Stomach smooth muscle (tissue), 2 donors: ENCODE measurements around the gene HIGD1C.
A peak's percentile ranks its signal among the peaks of the same experiment; 100 is the strongest.

Experiments used
- H3K27ac ChIP-seq: one replicate; pipeline ENCODE4 v1.7.0; 2013; ENCODE audit warnings: mild to moderate bottlenecking, low read length, inconsistent platforms
- H3K27me3 ChIP-seq, 2 donors: one replicate each; pipeline ENCODE4 v1.7.0; 2013; ENCODE audit warnings: low read length in 2 of 2; ENCODE audit not compliant: insufficient read depth in 2 of 2, control insufficient read depth in 1 of 2
- H3K36me3 ChIP-seq, 2 donors: one replicate each; pipeline ENCODE4 v1.7.0; 2013; ENCODE audit warnings: low read length in 2 of 2; ENCODE audit not compliant: control insufficient read depth in 2 of 2, insufficient read depth in 2 of 2
- H3K4me1 ChIP-seq: one replicate; pipeline ENCODE4 v1.7.0; 2013; ENCODE audit warnings: low read length; ENCODE audit not compliant: control insufficient read depth, insufficient read depth
- H3K4me3 ChIP-seq, 2 donors: one replicate each; pipeline ENCODE4 v1.7.0; 2013; ENCODE audit warnings: low read length in 2 of 2
- H3K9ac ChIP-seq, 2 donors: one replicate each; pipeline ENCODE4 v1.7.0; 2013; ENCODE audit warnings: low read length in 2 of 2, mild to moderate bottlenecking in 1 of 2
- H3K9me3 ChIP-seq, 2 donors: one replicate each; pipeline ENCODE4 v1.7.0; 2013; ENCODE audit warnings: low read length in 2 of 2; ENCODE audit not compliant: control insufficient read depth in 2 of 2
- donor health status: healthy.
- donor health status: Pancreatic carcinoma.

HIGD1C gene

GRCh38 chr12:50984586-50985298, 32.4 kb downstream of the HIGD1C start:
- Histone ChIP-seq H3K36me3 (peaks cover 6 to 8% of the 10 kb centered on the region in 2 donors), H3K4me1 (peaks cover 15% of the 10 kb centered on the region), H3K9ac (no peak overlapping the region), H3K4me3 (no peak overlapping the region), H3K9me3 (no peaks in the 10 kb centered on the region), H3K27ac (peak overlapping the region; percentile 38), H3K27me3 (no peaks in the 10 kb centered on the region)

GRCh38 chr12:50985322-50985721, 33.0 kb downstream of the HIGD1C start:
- no peak overlapping the region for H3K4me3 ChIP-seq
- peak overlapping the region; percentile 38 for H3K27ac ChIP-seq
- no peaks in the 10 kb centered on the region for H3K27me3 ChIP-seq
- H3K9me3 ChIP-seq: no peaks in the 10 kb centered on the region
- no peak overlapping the region for H3K9ac ChIP-seq
- peaks cover 6 to 8% of the 10 kb centered on the region in 2 donors for H3K36me3 ChIP-seq
- peaks cover 15% of the 10 kb centered on the region for H3K4me1 ChIP-seq

GRCh38 chr12:50986966-50987737, 34.8 kb downstream of the HIGD1C start:
- peak overlapping the region in 1 of 2 donors; percentile 37 for H3K9ac ChIP-seq
- peak overlapping the region in 1 of 2 donors; percentile 5 for H3K4me3 ChIP-seq
- peaks cover 21 to 22% of the 10 kb centered on the region in 2 donors for H3K36me3 ChIP-seq
- peaks cover 15% of the 10 kb centered on the region for H3K4me1 ChIP-seq
- H3K27ac ChIP-seq: peak overlapping the region; percentile 19
- H3K27me3 ChIP-seq: no peaks in the 10 kb centered on the region
- H3K9me3 ChIP-seq: no peaks in the 10 kb centered on the region

- H3K27ac ChIP-seq: no peak overlapping the region
- no peaks in the 10 kb centered on the region for H3K9me3 ChIP-seq
- no peak overlapping the region for H3K9ac ChIP-seq
- H3K4me3 ChIP-seq: no peak overlapping the region
- no peaks in the 10 kb centered on the region for H3K27me3 ChIP-seq
- H3K36me3 ChIP-seq: peaks cover 23 to 25% of the 10 kb centered on the region in 2 donors
- peaks cover 18% of the 10 kb centered on the region for H3K4me1 ChIP-seq
Observed at GRCh38 chr12:50988051-50988450, 35.7 kb downstream of the HIGD1C start.

GRCh38 chr12:50988871-50989270, 36.5 kb downstream of the HIGD1C start:
- Histone ChIP-seq H3K27ac (no peak overlapping the region), H3K4me1 (peaks cover 18% of the 10 kb centered on the region), H3K9me3 (no peaks in the 10 kb centered on the region), H3K4me3 (no peak overlapping the region), H3K36me3 (peaks cover 23 to 25% of the 10 kb centered on the region in 2 donors), H3K27me3 (no peaks in the 10 kb centered on the region), H3K9ac (no peak overlapping the region)

- Histone ChIP-seq H3K36me3 (peaks cover 30 to 36% of the 10 kb centered on the region in 2 donors), H3K27ac (no peak overlapping the region), H3K9me3 (no peaks in the 10 kb centered on the region), H3K4me3 (no peak overlapping the region), H3K27me3 (no peaks in the 10 kb centered on the region), H3K4me1 (peaks cover 9% of the 10 kb centered on the region), H3K9ac (no peak overlapping the region)
Observed at GRCh38 chr12:50990147-50990727, 37.9 kb downstream of the HIGD1C start.

GRCh38 chr12:50990791-50991190, 38.4 kb downstream of the HIGD1C start:
- Histone ChIP-seq H3K27me3 (no peaks in the 10 kb centered on the region), H3K4me1 (peaks cover 9% of the 10 kb centered on the region), H3K9ac (no peak overlapping the region), H3K27ac (no peak overlapping the region), H3K4me3 (no peak overlapping the region), H3K9me3 (no peaks in the 10 kb centered on the region), H3K36me3 (peaks cover 35 to 42% of the 10 kb centered on the region in 2 donors)

- Histone ChIP-seq H3K9me3 (no peaks in the 10 kb centered on the region), H3K27me3 (no peaks in the 10 kb centered on the region), H3K36me3 (peaks cover 38 to 47% of the 10 kb centered on the region in 2 donors), H3K9ac (no peak overlapping the region), H3K27ac (no peak overlapping the region), H3K4me1 (peaks cover 9% of the 10 kb centered on the region), H3K4me3 (no peak overlapping the region)
Observed at GRCh38 chr12:50991291-50991690, 38.9 kb downstream of the HIGD1C start.

GRCh38 chr12:50992819-50993218, 40.5 kb downstream of the HIGD1C start:
- peaks cover 46 to 53% of the 10 kb centered on the region in 2 donors for H3K36me3 ChIP-seq
- H3K4me3 ChIP-seq: no peak overlapping the region
- no peaks in the 10 kb centered on the region for H3K27me3 ChIP-seq

GRCh38 chr12:50999093-50999492, 46.7 kb downstream of the HIGD1C start:
- no peak overlapping the region for H3K27ac ChIP-seq
- no peaks in the 10 kb centered on the region for H3K4me1 ChIP-seq
- no peak overlapping the region for H3K4me3 ChIP-seq
- H3K9me3 ChIP-seq: no peaks in the 10 kb centered on the region
- H3K36me3 ChIP-seq: peaks cover 35 to 36% of the 10 kb centered on the region in 2 donors
- H3K27me3 ChIP-seq: no peaks in the 10 kb centered on the region
- H3K9ac ChIP-seq: no peak overlapping the region

More at GRCh38 chr12:50992819-50993218, 40.5 kb downstream of the HIGD1C start:
- H3K9ac ChIP-seq: no peak overlapping the region
- H3K4me1 ChIP-seq: peaks cover 3% of the 10 kb centered on the region
- H3K27ac ChIP-seq: no peak overlapping the region
- no peaks in the 10 kb centered on the region for H3K9me3 ChIP-seq
